ENCODE measurements around the gene CUL4A. TPM values are rescaled to one million over a fixed set of nuclear protein-coding genes. Genes with fewer than 3 reads are reported as not detected.

The CUL4A gene
- total RNA-seq, 1 experiment from 2014 or later, result 109 TPM

GRCh38 chr13:113187883-113188665 lies 21.3 kb upstream of the CUL4A start:
- Histone ChIP-seq H3K36me3 (replicated peaks; ENCODE audit: control insufficient read depth, insufficient read depth, low read length) (peaks cover 29% of the 10 kb centered on the region), H3K27me3 (ENCODE audit: control insufficient read depth, insufficient read depth, low read length) (no peaks in the 10 kb centered on the region), H3K4me3 (ENCODE audit: insufficient read depth, low read depth, low read length) (no peak overlapping the region)
- DNase-seq, result no peak

- H3K27me3 ChIP-seq (ENCODE audit: control insufficient read depth, insufficient read depth, low read length), result no peaks in the 10 kb centered on the region
- peaks cover 27% of the 10 kb centered on the region for H3K36me3 ChIP-seq (replicated peaks; ENCODE audit: control insufficient read depth, insufficient read depth, low read length)
- H3K4me3 ChIP-seq (ENCODE audit: insufficient read depth, low read depth, low read length), result no peak overlapping the region
- no peak for DNase-seq
Measured at GRCh38 chr13:113190181-113190580, 19.2 kb upstream of the CUL4A start.

- Histone ChIP-seq H3K36me3 (replicated peaks; ENCODE audit: control insufficient read depth, insufficient read depth, low read length) (peaks cover 34% of the 10 kb centered on the region), H3K4me3 (ENCODE audit: insufficient read depth, low read depth, low read length) (no peak overlapping the region), H3K27me3 (ENCODE audit: control insufficient read depth, insufficient read depth, low read length) (no peaks in the 10 kb centered on the region)
- no peak for DNase-seq
Measured at GRCh38 chr13:113192279-113192678, 17.1 kb upstream of the CUL4A start.

- no peaks in the 10 kb centered on the region for H3K27me3 ChIP-seq (ENCODE audit: control insufficient read depth, insufficient read depth, low read length)
- no peak for DNase-seq
- H3K36me3 ChIP-seq (replicated peaks; ENCODE audit: control insufficient read depth, insufficient read depth, low read length), result peaks cover 37% of the 10 kb centered on the region
- H3K4me3 ChIP-seq (ENCODE audit: insufficient read depth, low read depth, low read length), result no peak overlapping the region
Measured at GRCh38 chr13:113192902-113193301, 16.5 kb upstream of the CUL4A start.

DNA sequence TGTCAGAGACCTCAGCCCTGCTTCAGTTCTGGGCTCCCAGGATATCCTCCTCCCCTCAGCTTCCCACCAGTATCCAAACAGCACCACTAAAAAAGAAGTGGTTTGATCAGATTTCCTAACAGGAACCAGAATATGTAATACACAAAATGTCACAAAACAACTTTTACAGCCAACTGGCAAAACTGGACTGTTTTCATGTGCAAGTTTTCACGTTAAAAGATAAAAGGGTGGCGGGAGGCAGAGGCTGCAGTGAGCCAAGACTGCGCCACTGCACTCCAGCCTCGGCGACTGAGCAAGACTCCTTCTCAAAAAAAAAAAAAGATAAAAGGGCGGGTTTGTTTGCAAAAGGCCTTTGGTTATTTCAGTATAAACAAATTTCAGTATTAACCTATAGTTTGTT lies 14.1 kb upstream of the CUL4A start:
- peaks cover 32% of the 10 kb centered on the region for H3K36me3 ChIP-seq (replicated peaks; ENCODE audit: control insufficient read depth, insufficient read depth, low read length)
- no peak for DNase-seq
- H3K27me3 ChIP-seq (ENCODE audit: control insufficient read depth, insufficient read depth, low read length), result no peaks in the 10 kb centered on the region
- no peak overlapping the region for H3K4me3 ChIP-seq (ENCODE audit: insufficient read depth, low read depth, low read length)

GRCh38 chr13:113196970-113197737 lies 12.3 kb upstream of the CUL4A start:
- peaks cover 27% of the 10 kb centered on the region for H3K36me3 ChIP-seq (replicated peaks; ENCODE audit: control insufficient read depth, insufficient read depth, low read length)
- H3K4me3 ChIP-seq (ENCODE audit: insufficient read depth, low read depth, low read length), result no peak overlapping the region

DNA sequence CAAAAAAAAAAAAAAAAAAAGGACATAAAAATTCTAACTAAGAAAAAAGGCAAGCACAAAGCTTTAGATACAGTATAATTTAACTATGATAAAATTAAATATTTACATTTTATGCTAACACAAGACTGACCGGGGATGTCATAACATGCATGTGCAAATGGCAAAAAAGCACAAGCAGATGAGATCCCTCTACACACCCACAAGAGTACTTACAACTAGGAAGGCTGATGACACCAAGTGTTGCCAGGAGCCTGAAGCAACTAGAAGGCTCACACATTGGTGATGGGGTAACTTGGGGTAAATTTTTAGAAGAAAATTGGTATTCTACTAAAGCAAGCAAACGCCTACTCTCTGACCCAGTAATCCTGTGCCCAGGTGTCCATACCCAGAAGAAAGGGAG lies 7.6 kb upstream of the CUL4A start:
- H3K4me3 ChIP-seq (ENCODE audit: insufficient read depth, low read depth, low read length), result no peak overlapping the region
- H3K27me3 ChIP-seq (ENCODE audit: control insufficient read depth, insufficient read depth, low read length), result no peaks in the 10 kb centered on the region
- H3K36me3 ChIP-seq (replicated peaks; ENCODE audit: control insufficient read depth, insufficient read depth, low read length), result peaks cover 13% of the 10 kb centered on the region
- no peak for DNase-seq

More at GRCh38 chr13:113196970-113197737, 12.3 kb upstream of the CUL4A start:
- no peak for DNase-seq
- no peaks in the 10 kb centered on the region for H3K27me3 ChIP-seq (ENCODE audit: control insufficient read depth, insufficient read depth, low read length)

DNA sequence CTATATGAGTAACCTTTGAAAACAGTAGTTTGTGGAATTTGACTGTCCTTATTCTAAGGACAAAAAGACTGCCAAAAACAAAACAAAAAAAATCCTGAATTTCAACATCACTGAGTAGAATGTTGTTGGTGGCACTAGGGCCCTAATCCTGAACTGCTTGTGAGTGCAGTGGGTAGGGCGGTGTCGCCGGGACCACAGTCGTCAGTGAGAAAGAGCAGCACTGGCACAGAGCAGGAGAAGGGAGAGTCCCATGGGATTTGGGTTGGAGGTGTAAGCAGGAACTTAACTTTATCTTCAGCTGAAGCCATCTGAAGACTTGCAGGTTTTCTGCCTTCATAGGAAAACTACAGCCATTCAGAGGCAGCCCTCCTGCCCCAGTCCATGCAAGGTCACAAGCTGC lies 6.5 kb upstream of the CUL4A start:
- H3K36me3 ChIP-seq (replicated peaks; ENCODE audit: control insufficient read depth, insufficient read depth, low read length), result peaks cover 5% of the 10 kb centered on the region
- no peaks in the 10 kb centered on the region for H3K27me3 ChIP-seq (ENCODE audit: control insufficient read depth, insufficient read depth, low read length)
- no peak for DNase-seq
- no peak overlapping the region for H3K4me3 ChIP-seq (ENCODE audit: insufficient read depth, low read depth, low read length)

DNA sequence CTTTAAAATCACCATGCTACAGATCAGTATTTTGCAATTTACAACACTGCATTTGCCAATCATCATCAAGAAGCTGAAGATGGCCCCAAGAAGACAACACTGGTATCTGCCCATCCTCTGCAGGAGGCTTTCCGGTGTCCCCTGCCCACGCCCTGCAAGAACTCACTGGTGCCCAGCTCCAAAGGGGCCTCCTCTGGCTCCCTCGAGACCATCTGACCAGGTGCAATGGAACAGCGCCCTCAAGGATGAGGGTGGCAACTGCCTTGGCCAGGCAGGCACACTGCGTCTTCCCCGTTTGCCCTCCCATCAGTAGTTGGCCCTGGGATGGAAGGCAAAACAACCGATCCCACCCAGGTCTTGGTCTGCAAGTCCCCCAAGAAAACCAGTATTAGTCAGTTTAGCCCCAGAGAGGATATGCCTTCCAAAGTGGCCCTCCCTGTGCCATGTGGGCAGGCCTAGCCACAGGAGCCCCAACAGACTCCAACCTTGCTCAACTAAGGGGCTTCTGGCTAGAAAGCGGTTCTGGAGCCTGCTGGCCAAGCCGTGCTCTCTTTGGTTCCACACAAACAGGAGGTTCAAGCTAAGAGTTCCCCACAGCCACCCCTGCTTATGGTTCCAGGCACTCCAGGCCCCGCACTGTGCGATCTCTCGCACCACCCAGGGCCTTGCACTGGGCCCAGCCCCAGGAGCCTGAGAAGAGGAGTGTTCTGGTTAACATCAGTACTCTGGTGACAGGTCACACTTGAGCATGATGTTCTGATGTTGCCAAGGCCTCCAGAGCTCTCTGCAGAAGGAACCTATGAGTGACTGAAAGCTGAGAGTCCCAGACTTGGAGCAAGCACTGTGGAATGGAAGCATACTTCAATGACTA lies 5.7 kb upstream of the CUL4A start:
- H3K4me3 ChIP-seq (ENCODE audit: insufficient read depth, low read depth, low read length), result no peak overlapping the region
- DNase-seq, result no peak
- H3K27me3 ChIP-seq (ENCODE audit: control insufficient read depth, insufficient read depth, low read length), result no peaks in the 10 kb centered on the region
- H3K36me3 ChIP-seq (replicated peaks; ENCODE audit: control insufficient read depth, insufficient read depth, low read length), result peaks cover 5% of the 10 kb centered on the region

- Histone ChIP-seq H3K4me3 (ENCODE audit: insufficient read depth, low read depth, low read length) (no peak overlapping the region), H3K27me3 (ENCODE audit: control insufficient read depth, insufficient read depth, low read length) (no peaks in the 10 kb centered on the region), H3K36me3 (replicated peaks; ENCODE audit: control insufficient read depth, insufficient read depth, low read length) (peaks cover 5% of the 10 kb centered on the region)
- DNase-seq, result no peak
Measured at GRCh38 chr13:113204378-113204734, 5.1 kb upstream of the CUL4A start.

DNA sequence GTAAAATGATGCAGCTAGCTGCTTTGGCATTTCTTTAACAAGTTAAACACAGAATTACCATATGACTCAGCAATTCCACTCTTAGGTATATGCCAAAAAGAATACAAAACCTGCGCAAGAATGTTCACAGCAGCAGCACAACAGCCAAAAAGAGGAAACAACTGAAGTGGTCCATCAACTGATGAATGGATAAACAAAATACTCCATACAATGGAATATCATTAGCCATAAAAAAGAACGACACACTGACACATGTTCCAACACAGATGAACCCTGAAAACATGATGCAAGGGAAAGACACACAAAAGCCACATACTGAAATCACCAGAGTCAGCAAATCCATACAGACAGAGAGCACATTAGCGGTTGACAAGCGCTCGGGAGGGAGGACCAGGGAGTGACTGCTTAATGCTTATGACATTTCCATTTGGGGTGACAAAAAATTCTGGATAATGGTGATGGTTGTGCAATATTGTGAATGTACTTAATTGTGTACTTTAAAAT lies 3.9 kb upstream of the CUL4A start:
- Histone ChIP-seq H3K4me3 (ENCODE audit: insufficient read depth, low read depth, low read length) (no peak overlapping the region), H3K36me3 (replicated peaks; ENCODE audit: control insufficient read depth, insufficient read depth, low read length) (peaks cover 3% of the 10 kb centered on the region), H3K27me3 (ENCODE audit: control insufficient read depth, insufficient read depth, low read length) (no peaks in the 10 kb centered on the region)
- no peak for DNase-seq

- Histone ChIP-seq H3K4me3 (ENCODE audit: insufficient read depth, low read depth, low read length) (peak overlapping the region; percentile 91), H3K27me3 (ENCODE audit: control insufficient read depth, insufficient read depth, low read length) (no peaks in the 10 kb centered on the region), H3K36me3 (replicated peaks; ENCODE audit: control insufficient read depth, insufficient read depth, low read length) (peaks cover 5% of the 10 kb centered on the region)
- DNase-seq, result no peak
Measured at GRCh38 chr13:113207460-113207859, 2.0 kb upstream of the CUL4A start.

- H3K27me3 ChIP-seq (ENCODE audit: control insufficient read depth, insufficient read depth, low read length), result no peaks in the 10 kb centered on the region
- peak overlapping the region; percentile 91 for H3K4me3 ChIP-seq (ENCODE audit: insufficient read depth, low read depth, low read length)
- H3K36me3 ChIP-seq (replicated peaks; ENCODE audit: control insufficient read depth, insufficient read depth, low read length), result peaks cover 5% of the 10 kb centered on the region
- DNase-seq, result peak; percentile 79
Measured at GRCh38 chr13:113207890-113208420, 1.5 kb upstream of the CUL4A start.
